HG03432 (cell line): ENCODE measurements around the gene ESYT2.
"Not testable (repeated sequence)": the region's sequence is repeated elsewhere in the genome, so short reads cannot be mapped to it uniquely, and the experiment has no call there.

Experiments used
- ATAC-seq: cut with Tn5 transposase; IDR thresholded peaks from one replicate; pipeline ENCODE4 v1.9.1; 2021; ENCODE audit warnings: mild to moderate bottlenecking, moderate library complexity; ENCODE audit not compliant: unreplicated experiment

The ESYT2 gene, protein sequence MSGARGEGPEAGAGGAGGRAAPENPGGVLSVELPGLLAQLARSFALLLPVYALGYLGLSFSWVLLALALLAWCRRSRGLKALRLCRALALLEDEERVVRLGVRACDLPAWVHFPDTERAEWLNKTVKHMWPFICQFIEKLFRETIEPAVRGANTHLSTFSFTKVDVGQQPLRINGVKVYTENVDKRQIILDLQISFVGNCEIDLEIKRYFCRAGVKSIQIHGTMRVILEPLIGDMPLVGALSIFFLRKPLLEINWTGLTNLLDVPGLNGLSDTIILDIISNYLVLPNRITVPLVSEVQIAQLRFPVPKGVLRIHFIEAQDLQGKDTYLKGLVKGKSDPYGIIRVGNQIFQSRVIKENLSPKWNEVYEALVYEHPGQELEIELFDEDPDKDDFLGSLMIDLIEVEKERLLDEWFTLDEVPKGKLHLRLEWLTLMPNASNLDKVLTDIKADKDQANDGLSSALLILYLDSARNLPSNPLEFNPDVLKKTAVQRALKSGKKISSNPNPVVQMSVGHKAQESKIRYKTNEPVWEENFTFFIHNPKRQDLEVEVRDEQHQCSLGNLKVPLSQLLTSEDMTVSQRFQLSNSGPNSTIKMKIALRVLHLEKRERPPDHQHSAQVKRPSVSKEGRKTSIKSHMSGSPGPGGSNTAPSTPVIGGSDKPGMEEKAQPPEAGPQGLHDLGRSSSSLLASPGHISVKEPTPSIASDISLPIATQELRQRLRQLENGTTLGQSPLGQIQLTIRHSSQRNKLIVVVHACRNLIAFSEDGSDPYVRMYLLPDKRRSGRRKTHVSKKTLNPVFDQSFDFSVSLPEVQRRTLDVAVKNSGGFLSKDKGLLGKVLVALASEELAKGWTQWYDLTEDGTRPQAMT

GRCh38 chr7:158829342-158830210 lies at the start of gene ESYT2:
ESYT2 (minus strand) TSS chr7:158829509; CDS start chr7:158829418, 91 bp downstream.
- peak; percentile 86 for ATAC-seq

GRCh38 chr7:158878151-158879079 lies 49.1 kb upstream of the ESYT2 start:
- not testable (repeated sequence) for ATAC-seq

GRCh38 chr7:158876984-158877383 lies 47.7 kb upstream of the ESYT2 start:
- no peak for ATAC-seq

DNA sequence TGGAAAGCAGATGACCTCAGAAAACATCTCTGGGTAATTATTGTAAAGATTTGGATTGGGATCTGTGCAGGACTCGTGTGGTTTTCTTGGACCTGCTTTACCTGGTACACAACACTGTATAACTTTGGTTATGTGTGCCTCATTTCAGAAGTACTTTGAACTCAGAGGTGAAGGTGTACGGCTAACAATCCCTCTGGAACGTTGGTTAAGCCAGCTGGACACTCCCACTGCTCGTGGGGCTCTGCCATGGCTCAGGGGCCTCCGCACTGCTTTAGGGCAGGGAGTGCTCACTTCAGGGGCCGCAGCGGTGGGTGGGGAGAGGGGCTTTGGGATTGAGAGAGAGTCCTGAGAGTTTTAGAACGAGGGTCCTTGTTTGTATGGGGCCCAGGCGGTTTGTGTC lies 40.6 kb upstream of the ESYT2 start:
- ATAC-seq, result no peak

- ATAC-seq, result no peak
Observed at GRCh38 chr7:158868764-158869410, 39.6 kb upstream of the ESYT2 start.

- ATAC-seq, result no peak
Observed at GRCh38 chr7:158867214-158867984, 38.1 kb upstream of the ESYT2 start.

DNA sequence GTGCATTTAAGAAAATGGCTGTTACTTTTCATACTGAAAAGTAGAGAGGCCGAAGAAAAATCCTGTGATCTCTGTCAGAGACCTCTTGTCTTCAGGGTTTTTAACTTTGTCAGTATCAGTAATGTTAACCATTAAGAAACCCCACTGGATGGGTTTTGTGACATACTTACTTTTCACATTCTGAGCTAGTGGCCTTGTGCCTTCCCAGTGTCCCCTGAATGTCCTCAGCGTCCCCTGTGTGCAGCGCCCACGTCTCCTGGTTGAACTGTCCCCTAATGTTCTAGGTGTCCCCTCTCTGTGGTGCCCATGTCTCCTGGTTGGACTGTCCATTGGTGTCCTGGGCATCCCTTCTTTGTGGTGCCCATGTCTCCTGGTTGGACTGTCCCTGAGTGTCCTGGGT lies 36.7 kb upstream of the ESYT2 start:
- no peak for ATAC-seq

DNA sequence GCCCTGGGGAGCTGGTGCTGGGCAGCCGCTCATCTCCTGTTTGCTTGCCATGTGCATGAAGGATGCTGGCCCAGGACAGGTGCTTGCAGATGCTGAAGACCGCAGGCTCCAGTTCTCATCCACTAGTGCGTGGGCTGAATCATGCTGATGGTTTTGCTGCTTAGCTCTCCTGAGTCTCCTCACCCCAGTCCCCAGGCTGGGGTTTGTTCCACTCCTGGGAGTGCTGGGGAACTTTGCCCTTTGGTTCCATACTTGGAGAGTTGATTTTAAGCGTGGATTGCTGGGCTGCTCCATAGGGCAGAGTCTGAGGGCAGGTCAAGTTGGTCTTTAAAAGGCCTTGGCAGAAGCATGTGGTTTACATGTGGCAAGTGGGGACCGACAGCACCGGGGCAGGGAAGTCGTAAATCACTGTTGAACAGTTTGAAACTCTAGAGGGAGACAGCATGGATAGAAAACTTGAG lies 36.2 kb upstream of the ESYT2 start:
- ATAC-seq, result no peak

- no peak for ATAC-seq
Observed at GRCh38 chr7:158864833-158865232, 35.5 kb upstream of the ESYT2 start.

GRCh38 chr7:158864507-158864820 lies 35.2 kb upstream of the ESYT2 start:
- no peak for ATAC-seq

GRCh38 chr7:158863611-158864506 lies 34.5 kb upstream of the ESYT2 start:
- ATAC-seq, result peak; percentile 49

- ATAC-seq, result peak; percentile 60
Observed at GRCh38 chr7:158862985-158863610, 33.8 kb upstream of the ESYT2 start.

- ATAC-seq, result no peak
Observed at GRCh38 chr7:158861936-158862704, 32.8 kb upstream of the ESYT2 start.

GRCh38 chr7:158861004-158861787 lies 31.9 kb upstream of the ESYT2 start:
- ATAC-seq, result no peak

GRCh38 chr7:158860394-158860793 lies 31.1 kb upstream of the ESYT2 start:
- no peak for ATAC-seq
